Stimulated activated naive CD4-positive, alpha-beta T cell (primary cell): ENCODE results near the gene SLC15A4.
"Not testable (repeated sequence)": the region's sequence is repeated elsewhere in the genome, so short reads cannot be mapped to it uniquely, and the experiment has no call there.

Source experiments
- DNase-seq, 6 experiments: peaks; one replicate each; lab custom pipeline; 2025; lab: John Stamatoyannopoulos, UW

The SLC15A4 gene

DNA sequence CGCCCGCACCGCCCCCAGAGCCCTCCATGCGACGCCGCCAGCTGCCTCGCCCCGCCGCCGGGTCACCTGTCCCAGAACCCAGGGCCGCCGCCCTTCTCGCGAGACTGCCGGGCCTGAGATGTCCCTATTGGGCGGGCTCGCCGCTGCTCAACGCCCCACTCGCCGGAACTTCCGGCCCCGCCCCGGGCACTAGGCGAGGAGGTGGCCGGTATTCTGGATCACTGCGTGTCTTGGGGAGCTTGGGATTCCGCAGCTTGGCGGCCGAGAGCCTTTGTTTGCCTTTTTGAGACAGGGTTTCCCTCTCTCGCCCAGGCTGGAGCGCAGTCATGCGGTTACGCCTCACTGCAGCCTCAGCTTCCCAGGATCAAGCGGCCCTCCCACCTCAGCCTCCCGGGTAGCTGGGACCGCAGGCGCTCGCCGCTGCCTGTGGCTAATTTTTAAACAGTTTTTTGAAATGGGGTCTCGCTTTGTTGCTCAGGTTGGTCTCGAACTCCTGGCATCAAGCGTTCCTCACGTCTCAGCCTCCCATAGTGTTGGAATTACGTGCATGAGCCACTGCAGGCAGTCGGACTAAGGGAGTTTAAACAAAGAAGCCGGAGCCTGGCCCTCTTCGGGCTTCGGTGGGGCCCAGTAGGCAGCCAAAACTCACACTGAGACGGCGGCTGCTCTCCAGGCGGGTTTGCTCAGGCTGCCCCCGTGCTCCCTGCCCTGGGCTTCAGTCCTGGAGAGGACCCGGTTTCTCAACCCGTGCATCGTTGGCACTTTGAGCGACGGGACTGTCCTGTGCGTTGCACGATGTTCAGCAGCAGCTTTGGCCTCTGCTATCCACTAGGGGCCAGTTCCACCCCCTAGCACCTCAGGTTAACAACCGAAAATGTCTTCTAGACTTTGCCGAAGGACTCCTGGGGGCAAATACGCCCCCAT is at the start of gene SLC15A4:
SLC15A4 (minus strand) TSS at position 43 of the 924 bp plus-strand sequence; CDS start at position 28, 15 bp downstream.
- peak; percentile 61 to 83 (median 78) for DNase-seq

DNA sequence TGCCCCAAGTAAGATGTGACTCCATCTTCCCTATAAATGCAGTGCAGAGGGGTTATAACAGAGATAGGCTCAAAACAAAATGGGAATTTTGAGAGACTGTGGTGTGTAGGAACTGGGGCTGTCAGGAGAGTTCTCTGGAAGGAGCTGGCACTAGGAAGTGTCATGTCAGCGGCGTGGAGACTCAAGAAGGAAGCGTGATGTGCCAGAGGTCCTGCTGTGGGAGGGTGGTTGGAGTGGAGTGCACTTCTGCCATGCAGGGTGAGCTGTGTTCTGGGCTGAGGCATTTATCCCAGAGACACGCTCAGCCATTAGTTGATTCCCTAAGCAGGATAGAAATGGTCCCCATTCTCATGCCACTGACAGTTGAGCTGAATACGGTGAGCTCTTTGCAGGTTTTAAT is 48.5 kb upstream of the SLC15A4 start:
- no peak for DNase-seq

DNA sequence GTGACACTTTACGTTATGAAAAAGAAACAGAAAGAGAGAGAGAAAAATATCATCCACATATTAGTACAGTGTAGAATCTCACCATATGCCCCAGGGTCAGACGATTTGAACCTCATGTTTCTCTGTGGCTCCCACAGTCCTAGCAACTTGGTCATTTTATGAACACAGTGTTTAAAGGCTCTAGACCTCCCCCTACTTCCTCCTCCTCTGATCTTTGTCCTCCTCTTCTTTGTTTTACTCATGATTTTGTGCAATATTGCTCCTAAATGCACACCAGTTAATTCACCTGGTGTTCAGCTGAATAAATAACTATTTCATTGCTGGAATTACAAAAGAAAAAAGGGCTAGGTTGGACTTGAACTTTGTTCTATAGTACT is 47.7 kb upstream of the SLC15A4 start:
- no peak for DNase-seq

DNA sequence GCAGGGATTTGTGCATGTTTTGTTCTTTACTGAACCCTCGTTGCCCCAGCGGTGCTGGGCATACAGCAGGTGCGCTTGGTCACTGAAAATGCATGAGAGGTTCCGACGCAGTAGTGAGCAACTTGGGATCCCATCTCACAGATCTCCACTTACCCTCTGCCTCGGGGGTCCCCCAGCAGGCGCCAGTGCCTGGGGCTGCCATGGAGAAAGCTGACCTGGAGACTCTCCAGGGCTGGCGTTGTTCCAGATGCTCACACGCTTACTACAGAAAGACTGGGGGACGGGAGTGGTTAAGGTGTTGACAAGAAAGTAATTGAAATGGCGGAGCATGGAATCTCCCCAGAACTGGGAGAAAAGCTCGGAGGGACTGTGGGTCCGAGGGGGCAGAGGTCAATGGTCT is 43.7 kb upstream of the SLC15A4 start:
- DNase-seq, result no peak

DNA sequence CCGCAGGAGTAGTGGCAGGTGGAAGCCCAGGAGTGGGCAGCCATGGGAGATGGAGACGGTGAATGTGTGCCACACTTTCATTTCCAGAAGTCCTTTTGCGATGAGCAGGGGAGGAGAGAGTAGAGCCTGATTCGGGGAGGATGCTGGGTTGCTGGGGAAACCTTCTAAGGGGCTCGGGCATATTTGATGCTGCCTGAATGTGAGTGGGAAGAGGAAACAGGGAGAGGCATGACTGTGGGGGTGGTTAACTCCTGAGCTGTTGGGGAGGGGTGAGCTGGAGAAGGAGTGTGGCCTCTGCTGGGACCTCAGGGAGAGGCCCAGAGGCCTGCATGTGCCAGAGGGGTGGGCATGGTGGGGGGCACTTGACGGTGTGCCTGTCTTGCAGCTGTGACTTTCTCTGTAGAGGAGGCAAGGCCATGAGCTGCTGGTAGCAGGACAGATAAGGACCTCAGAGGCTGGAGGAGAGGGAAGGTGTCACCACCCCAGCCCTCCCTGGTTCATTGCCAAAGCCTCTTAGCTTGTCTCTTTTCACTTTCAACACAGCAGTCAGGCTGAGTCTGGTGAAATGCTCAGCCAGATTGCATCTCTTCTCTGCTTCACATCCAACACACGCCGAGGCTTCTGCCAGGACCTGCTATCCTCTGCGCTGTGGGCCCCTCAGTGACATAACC is 40.9 kb upstream of the SLC15A4 start:
- no peak for DNase-seq

DNA sequence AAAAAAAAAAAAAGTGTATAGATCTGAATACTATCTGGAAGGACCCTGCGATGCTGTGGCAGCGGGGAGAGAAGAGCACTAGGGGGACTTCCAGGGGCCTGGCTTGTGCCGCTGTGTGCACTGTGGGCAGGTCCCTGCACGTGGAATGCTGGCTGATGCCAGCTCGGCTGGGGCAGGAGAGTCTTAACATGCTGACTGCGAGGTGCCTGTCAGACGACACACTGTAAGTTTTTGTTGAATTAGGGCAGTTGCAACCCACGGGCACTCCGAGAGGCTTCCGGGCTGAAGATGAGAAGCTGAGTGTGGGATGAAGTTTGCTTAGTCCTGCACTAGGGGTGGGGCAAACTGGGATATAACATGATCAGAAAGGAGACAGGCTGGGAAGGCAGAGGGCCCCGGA is 40.2 kb upstream of the SLC15A4 start:
- no peak for DNase-seq

DNA sequence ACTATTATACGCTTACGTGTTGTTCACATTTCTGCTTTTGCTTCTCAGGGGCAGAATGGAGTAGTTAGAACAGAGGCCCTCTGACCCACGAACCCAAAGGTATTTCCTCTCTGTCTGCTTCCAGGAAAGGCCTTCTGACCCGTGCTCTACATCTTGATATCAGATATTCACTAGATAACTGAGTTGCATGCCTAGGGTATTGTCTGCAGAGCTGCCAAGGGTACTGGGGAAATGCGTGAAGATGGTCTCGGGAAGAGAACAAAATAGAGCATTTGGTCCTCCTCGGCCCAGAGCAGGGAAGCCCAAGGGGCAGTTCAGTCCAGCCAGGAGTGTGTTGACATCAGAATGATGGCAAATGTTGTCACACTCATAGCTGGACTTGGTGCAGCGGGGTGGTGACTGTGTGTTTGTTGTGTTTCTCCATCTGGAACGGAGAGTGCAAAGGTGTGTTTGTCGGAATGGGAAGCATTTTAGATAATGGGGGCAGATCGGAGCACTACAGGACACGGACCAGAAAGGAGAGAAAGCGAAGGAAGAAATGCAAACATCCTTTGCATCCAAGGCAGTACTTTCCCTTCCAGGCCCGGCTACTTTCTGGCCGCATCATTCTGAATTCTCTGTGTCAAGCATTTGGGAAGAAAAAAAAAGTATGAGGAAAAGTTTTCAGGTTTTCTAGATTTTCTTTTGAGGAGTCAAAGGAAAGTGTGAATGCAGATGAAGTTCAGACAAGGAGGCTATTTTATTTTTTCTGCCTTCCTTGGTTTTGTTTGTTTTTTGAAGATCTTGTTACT is 37.7 kb upstream of the SLC15A4 start:
- DNase-seq, result no peak

DNA sequence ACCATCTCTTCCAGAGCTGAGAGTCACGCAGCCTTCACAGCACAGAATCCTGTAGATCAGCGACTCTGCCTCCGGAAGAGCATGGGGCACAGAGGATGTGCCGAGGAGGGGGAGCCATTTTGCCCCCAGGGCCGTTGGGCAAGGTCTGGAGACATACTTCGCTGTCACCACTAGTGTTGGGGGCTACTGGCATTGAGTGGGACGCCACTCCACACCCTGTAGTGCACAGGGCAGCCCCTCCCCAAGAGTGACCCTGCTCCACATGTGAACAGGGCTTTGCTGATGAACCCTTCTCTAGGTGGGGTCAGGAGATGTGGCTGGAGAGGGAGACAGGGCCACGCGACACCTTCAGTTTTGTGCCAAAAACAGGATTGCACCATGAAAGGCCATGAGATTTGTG is 35.6 kb upstream of the SLC15A4 start:
- DNase-seq, result no peak

DNA sequence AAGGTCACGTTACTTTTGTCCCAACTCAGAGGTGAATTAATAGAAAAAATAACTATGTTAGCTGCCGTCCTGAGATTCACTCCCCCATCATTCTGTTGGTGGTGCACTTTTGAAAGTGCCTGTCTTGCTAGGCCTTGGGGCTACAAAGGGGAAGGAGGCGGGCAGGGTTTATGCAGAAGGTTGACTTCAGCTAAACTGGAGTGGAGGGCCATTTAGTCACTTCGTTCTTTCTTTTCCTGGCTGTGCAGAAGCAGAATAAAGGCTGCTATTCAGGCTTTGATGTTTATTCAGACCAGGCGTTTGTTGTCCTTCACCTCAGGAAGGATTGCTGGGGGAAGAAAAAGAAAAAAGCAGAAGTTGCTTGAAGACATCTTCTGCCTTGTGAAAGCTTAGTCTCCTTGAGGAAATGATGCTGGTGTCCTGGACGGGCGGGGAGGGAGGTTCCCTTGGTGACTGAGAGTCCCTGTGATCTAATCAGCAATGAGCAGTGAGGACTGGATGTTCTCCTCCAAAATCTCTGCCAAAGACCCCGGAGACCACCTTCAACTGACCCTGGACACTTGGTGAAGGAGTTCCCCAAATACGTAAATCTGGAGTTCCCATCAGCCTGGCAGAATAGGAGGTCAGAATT is 33.5 kb upstream of the SLC15A4 start:
- DNase-seq, result no peak

DNA sequence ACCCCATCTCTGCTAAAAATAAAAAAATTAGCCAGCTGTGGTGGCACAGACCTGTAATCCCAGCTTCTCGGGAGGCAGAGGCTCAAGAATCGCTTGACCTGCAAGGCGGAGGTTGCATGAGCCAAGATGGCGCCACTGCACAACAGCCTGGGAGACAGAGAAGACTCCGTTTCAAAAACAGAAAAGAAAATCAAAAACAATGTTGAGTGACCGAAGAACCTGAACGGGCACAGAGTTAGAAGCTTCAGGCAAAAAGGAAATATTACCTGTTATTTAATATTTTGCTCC is 33.0 kb upstream of the SLC15A4 start:
- no peak for DNase-seq

DNA sequence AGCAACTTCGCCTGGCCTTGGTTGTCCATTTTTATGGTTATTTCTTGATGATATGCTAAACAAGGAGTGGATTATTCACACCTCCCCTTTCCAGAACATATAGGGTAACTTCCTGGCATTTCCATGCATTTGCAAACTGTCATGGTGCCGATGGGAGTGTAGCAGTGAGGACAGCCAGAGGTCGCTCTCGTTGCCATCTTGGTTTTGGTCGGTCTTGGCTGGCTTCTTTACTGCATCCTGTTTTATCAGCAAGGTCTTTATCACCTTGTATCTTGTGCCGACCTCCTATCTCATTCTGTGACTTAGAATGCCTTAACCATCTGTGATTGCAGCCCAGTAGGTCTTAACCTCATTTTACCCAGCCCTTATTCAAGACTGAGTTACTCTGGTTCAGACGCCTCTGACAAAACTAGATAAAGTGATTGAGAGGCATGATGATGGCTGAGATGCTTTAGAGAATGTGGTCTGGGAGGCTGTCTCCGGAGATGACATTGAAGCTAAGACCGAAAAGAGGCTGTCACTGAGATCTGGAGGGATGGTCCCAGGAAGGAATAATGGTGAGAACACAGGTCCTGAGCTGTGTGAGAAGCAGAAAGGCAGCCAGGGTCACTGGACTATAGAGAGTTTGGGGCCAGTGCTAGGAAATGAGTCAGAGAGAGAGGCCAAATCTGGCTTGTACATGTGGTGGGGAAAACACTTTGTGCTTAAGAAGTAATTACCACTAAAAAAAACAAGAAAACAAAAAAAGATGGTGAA is 32.5 kb upstream of the SLC15A4 start:
- no peak for DNase-seq

DNA sequence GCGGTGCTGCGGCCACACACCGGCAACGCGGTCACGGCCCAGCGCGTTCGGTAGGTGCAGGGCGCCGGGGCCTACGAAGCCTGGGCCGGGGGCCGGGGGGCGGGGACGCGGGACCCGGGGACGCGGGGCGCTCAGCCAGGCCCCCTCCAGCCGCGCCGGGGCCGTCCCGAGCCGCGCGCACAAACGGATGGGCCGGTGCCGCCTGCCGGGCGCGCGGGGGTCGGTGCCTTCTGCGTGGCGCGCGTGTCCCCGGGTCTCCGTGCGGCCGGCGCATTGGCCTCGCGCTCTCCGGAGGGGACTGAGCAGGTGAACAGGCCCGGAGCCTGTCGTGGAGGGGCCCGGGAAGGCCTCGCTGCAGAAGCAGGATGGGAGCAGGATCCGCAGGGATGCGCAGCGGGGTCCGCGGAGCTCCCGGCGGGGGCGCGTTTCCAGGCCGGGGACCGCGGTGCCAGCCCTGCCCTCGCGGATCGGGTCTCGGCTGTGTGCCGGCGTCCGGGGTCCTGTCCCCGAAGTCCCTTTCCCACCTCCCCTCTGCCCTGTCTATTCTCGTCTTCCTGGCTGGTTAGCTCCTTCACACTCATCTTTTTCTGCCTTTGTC is 29.9 kb upstream of the SLC15A4 start:
- no peak for DNase-seq

DNA sequence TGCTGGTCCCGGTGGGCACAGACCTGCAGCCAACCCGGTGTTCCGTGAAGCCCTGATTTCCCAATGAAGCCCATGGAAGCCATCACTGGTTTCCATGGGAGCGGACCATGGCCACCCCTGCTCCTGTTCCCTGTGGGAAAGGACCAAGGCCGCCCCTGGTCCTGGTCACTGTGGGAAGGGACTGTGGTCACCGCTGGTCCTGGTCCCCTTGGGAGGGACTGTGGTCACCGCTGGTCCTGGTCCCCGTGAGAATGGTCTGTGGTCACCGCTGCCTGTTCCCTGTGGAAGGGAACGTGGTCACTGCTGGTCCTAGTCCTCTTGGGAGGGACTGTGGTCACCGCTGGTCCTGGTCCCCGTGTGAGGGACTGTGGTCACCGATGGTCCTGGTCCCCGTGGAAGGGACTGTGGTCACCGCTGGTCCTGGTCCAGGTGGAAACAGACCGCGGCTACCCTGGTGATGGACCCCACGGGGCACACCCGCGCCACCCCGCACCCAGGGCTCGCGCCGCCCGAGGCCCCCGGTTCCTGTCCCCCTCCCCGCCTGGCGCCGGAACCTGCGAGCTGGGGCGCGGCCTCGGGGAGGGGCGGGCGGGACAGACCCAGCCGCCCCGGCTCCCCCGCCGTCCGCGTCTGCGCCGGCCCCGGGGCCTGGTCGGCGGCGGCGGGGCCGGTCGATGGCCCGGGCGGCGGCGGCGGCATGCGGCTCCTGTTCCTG is 29.3 kb upstream of the SLC15A4 start, which contains the start of gene GLT1D1:
GLT1D1 (plus strand) TSS at position 594 of the 715 bp plus-strand sequence; CDS start at position 698, 104 bp downstream.
- no peak for DNase-seq

DNA sequence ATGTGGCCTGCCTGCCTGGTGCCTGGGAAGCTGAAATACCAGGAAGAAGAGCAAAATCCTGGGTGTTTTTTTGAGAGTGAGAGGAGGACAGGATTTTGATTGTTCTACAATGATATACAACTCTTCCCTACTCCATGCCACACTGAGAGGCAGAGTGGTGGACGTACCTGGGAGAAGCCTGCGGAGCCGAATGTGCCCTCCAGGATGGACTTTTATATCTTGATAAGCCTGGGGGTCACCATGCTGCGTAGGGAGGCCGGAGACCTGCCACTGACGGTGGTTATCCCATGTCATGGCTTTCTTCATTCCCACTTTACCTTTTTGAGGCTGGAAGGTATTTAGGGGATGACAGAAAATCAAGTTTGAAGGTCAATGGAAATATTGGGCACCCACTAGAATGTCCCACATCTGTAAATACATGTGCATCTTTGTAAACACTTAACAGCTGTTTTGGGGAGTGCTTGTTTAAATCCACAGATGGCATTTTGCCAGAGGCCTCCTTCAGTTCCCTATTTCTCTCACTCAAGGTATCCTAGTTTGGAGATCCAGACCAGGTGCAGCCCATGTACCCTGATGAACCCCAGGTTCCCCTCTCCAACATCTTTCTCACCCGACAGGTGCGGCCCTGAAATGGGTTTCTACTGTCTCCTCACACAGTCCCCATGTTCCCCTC is 28.4 kb upstream of the SLC15A4 start:
- DNase-seq, result no peak

DNA sequence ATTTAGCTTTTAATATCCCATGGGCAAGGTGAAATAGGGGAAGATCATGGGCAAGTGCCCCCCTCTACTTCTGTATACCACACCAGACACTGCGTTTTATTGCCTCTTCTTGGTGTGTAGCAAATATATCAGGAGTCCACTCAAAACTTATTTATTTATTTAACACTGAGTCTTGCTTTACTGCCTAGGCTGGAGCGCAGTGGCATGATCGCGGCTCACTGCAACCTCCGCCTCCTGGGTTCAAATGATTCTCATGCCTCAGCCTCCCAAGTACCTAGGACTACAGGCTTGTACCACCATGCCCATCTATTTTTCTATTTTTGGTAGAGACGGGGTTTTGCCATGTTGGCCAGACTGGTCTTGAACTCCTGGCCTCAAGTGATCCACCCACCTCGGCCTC is 27.7 kb upstream of the SLC15A4 start:
- not testable (repeated sequence) for DNase-seq

DNA sequence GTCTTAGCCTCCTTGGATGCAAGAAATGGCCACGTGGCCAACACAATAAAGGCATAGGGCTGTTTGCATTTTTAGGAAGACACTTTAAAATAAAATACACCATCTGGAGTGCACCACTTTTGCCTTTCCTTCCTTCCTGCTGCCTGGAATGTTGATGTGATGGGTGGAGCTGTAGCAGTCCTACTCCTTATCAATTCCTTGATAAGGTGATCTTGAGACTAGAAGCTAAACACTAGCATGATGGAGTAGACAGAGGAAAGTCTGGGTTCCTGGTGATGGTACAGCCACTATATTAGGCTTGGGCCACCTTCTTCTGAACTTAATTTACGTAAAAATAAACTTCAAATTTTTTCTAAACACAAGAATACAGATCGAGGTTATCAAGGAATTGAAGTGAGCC is 26.6 kb upstream of the SLC15A4 start:
- no peak for DNase-seq

DNA sequence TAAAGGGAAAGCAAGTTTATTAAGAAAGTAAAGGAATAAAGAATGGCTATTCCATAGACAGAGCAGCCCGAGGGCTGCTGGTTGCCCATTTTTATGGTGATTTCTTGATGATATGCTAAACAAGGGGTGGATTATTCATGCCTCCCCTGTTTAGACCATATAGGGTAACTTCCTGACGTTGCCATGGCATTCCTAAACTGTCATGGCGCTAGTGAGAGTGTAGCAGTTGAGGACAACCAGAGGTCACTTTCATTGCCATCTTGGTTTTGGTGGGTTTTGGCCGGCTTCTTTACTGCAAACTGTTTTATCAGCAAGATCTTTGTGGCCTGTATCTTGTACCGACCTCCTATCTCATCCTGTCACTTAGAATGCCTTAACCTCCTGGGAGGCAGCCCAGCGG is 26.0 kb upstream of the SLC15A4 start:
- not testable (repeated sequence) for DNase-seq

DNA sequence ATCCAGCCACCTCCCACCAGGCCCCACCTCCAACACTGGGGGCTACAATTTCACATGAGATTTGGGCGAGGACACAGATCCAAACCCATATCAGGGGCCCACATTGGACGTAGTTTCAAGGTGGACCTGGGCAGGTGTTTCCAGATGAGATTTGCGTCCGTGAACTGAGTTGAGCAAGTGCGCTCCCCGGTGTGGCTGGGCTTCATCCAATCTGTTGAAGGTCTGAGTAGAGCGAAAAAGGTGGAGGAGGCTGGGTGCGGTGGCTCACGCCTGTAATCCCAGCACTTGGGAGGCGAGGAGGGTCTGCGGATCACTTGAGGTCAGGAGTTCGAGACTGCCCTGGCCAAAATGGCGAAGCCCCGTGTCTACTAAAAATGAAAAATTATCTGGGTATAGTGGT is 24.6 kb upstream of the SLC15A4 start:
- no peak for DNase-seq

DNA sequence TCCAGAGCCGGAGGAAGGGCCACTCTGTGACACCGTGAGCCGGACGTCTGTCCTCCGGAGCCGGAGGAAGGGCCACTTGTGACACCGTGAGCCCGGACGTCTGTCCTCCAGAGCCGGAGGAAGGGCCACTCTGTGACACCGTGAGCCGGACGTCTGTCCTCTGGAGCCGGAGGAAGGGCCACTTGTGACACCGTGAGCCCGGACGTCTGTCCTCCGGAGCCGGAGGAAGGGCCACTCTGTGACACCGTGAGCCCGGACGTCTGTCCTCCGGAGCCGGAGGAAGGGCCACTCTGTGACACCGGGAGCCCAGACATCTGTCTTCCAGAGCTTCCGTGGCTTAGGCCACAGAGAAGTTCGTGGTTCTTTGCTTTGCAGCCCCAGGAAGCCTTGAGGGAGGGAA is 22.9 kb upstream of the SLC15A4 start:
- not testable (repeated sequence) for DNase-seq
